MG63 (cell line): ENCODE data around the gene AQP11. TPM values are rescaled to one million over a fixed set of nuclear protein-coding genes. Genes with fewer than 3 reads are reported as not detected.
"Not testable (repeated sequence)": the region's sequence is repeated elsewhere in the genome, so short reads cannot be mapped to it uniquely, and the experiment has no call there.

ENCODE experiments used
- DNase-seq: peaks from one replicate; pipeline ENCODE4 v3.0.0-alpha.2; 2020
- H3K27me3 ChIP-seq: fragments of 250-450 bp; sonication (Bioruptor Pico); 2 replicates; pipeline ENCODE4 v1.5.1; 2020; ENCODE audit warnings: mild to moderate bottlenecking, moderate library complexity
- H3K36me3 ChIP-seq: fragments of 250-450 bp; sonication (Bioruptor Pico); 2 replicates; pipeline ENCODE4 v1.5.1; 2020; ENCODE audit warnings: mild to moderate bottlenecking, moderate library complexity
- H3K4me3 ChIP-seq: fragments of 250-450 bp; sonication (Bioruptor Pico); 2 replicates; pipeline ENCODE4 v1.5.1; 2020; ENCODE audit warnings: mild to moderate bottlenecking, moderate library complexity
- H3K9me3 ChIP-seq: fragments of 250-450 bp; sonication (Bioruptor Pico); 2 replicates; pipeline ENCODE4 v1.5.1; 2020; ENCODE audit warnings: mild to moderate bottlenecking, moderate library complexity
- total RNA-seq: library from RNA; depleted of rRNA; stranded (reverse); fragments of >200 nt; shearing (Covaris generic); gene quantifications from 2 replicates; pipeline ENCODE4 v1.2.3, GENCODE V29; 2014; ENCODE audit warnings: low replicate concordance; rRNA removed

Gene AQP11, protein sequence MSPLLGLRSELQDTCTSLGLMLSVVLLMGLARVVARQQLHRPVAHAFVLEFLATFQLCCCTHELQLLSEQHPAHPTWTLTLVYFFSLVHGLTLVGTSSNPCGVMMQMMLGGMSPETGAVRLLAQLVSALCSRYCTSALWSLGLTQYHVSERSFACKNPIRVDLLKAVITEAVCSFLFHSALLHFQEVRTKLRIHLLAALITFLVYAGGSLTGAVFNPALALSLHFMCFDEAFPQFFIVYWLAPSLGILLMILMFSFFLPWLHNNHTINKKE
- not detected in 2 replicates for total RNA-seq

DNA sequence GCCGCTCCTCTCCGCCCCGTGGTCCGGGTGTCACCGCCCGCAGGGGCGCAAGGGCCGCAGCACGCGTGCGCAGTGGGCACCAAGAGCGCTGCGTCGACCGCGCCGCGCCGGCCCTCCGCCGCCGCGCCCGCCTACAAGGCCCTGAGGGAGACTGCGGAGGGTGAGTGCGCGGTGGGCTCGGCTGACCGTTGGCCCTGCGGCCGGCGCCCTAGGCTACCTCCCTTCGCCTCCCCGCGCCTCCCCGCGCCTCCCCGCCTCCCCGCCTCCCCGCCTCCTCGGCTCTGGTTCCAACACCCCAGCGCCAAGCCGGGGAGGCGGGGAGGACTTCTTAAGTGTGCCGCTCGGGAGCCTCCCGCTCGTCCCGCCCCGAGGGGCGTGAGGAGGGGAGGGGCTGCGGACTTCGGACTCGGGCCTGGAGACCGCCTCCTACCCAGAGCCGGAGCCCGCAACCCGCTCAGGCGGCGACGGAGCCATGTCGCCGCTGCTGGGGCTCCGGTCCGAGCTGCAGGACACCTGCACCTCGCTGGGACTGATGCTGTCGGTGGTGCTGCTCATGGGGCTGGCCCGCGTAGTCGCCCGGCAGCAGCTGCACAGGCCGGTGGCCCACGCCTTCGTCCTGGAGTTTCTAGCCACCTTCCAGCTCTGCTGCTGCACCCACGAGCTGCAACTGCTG is at the start of gene AQP11:
AQP11 (plus strand) TSS at position 433 of the 673 bp plus-strand sequence; CDS start at position 473, 40 bp downstream.
- no peaks in the 10 kb centered on the region for H3K36me3 ChIP-seq
- peak within 1 kb of the TSS; percentile 57 for H3K4me3 ChIP-seq
- H3K27me3 ChIP-seq: no peaks in the 10 kb centered on the region
- no peaks in the 10 kb centered on the region for H3K9me3 ChIP-seq
- peak; percentile 80 for DNase-seq

DNA sequence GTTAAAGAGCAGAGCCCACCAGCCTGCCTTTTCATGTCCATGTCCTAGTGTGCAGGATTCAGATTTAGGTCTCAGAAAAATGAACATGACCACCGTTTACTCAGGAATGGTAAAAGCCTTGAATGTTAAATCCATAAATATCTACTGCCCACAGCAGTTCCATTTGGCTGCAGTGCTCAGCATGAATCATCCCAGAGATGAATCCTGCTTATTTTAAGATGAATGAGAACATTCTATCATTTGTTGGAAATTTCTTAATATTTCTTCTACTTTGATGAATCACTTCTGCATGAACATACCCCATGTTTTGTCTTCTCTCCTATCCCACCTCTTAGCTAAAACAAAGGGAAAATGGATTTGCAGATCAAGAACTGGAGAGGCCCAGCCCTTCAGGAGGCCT is 47.5 kb upstream of the AQP11 start:
- no peaks in the 10 kb centered on the region for H3K36me3 ChIP-seq
- no peaks in the 10 kb centered on the region for H3K9me3 ChIP-seq
- peak; percentile 58 for DNase-seq
- H3K27me3 ChIP-seq: no peaks in the 10 kb centered on the region
- H3K4me3 ChIP-seq: no peak overlapping the region

DNA sequence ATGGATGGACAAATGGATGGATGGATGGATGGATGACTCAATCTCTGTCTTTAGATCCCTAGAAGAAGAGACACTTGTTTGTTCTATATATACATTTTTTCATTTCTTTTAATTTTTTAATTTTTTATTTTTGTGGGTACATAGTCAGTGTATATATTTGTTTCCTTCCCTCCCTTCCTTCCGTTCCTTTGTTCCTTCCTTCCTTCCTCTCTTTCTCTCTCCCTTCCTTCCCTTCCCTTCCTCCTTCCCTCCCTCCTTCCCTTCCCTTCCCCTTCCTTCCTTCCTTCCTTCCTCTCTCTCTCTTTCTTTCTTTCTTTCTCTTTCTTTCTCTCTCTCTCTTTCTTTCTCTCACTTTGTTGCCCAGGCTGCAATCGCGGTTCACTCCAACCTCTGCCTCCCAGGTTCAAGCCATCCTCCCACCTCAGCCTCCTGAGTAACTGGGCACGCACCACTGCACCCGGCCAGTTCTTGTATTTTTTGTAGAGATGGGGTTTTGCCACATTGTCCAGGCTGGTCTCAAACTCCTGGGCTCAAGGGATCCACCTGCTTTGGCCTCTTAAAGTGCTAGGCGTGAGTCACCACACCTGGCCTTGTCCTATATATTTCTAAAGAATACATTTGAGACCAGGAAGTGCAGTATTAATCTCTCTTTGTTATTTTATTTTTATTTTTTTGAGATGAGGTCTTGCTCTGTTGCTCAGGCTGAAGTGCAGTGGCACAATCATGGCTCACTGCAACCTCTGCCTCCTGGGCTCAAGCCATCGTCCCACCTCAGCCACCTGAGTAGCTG is 42.5 kb upstream of the AQP11 start:
- no peaks in the 10 kb centered on the region for H3K27me3 ChIP-seq
- H3K36me3 ChIP-seq: no peaks in the 10 kb centered on the region
- peaks cover 5% of the 10 kb centered on the region for H3K9me3 ChIP-seq
- DNase-seq: no peak
- no peak overlapping the region for H3K4me3 ChIP-seq

DNA sequence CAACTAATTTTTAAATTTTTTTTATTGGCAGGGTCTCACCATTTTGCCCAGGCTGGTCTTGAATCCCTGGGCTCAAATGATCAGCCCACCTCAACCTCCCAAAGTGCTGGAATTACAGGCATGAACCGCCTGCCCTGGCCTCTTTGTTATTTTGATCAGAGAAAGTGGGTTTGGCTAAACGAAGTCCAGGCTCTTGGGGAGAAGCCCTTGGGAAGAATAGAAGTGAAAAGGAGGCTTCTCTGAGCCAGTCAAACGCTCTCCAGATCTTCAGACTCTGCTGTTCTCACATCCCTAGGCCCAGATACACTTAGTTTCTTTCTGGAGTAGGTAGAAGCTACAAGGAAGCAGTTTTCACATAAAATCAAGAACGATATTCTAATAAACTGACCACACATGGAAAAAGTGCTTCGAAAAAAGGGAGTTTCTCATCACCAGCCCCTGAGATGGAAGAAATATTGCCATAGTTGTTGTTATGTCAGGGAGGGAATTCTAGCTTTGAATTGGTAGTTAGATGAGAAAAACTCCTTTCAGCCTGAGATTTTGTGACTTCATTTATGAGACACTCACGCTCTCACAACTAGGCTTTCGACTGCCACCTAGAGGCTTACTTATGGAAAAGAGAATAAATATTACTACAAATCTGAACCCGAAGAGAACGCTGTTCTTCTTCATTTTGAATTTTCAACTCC is 41.7 kb upstream of the AQP11 start:
- DNase-seq: no peak
- Histone ChIP-seq H3K9me3 (peaks cover 5% of the 10 kb centered on the region), H3K27me3 (no peaks in the 10 kb centered on the region), H3K36me3 (no peaks in the 10 kb centered on the region), H3K4me3 (no peak overlapping the region)

DNA sequence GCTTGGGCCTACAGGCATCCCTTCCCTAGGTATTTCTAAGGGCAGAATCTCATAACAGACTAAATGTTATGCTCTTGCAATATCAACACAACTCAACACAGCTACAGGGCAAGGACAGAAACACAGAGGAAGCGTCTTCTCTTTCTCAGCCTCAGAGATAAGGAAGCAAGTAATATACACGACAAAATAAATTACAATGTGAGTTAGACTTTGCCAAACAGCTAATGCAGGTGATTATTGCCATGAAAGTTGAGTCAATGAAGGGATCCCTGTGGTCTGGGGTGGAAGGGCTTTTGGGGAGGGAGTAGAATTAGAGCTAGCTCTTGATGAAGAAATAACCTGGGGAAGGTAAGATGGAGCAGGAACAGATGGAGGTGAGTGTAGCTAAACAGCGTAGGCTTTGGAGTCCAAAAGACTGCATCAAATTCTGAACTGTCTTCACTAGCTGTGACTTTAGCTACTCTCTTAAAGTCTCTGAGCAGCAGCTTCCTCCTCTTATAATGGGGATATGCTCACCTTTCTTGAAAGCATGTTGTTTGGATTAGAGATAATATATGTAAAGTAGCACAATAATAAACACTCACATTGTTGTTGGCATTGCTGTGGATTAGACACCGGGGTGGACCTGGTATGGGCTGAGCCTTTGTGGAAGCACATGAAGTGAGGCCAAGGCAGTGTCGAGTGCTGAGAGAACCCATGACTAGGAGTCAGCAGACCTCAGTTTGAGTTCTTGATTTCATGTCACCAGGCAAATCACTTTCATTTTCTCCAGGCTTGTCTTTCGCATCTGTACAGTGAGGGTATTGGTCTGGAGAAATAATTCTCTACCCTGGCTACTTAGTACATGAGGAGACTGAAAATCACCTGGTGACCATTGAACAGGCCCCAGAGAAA is 41.0 kb upstream of the AQP11 start:
- Histone ChIP-seq H3K9me3 (peaks cover 5% of the 10 kb centered on the region), H3K36me3 (no peaks in the 10 kb centered on the region), H3K27me3 (no peaks in the 10 kb centered on the region), H3K4me3 (no peak overlapping the region)
- DNase-seq: no peak

DNA sequence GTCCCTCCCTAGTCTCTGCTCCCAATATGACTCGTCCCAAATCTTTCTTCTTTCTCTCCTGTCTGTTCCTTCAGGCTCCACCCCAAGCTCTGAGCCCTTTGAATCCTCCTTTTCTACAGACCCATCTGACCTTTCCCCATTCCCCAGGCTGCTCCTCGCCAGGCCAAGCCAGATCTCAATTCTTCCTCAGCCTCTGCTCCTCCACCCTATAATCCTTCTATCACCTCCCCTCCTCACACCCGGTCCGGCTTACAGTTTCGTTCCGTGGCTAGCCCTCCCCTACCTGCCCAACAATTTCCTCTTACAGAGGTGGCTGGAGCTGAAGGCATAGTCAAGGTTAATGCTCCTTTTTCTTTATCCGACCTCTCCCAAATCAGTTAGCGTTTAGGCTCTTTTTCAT is 38.3 kb upstream of the AQP11 start:
- DNase-seq, H3K4me3 ChIP-seq, H3K36me3 ChIP-seq, H3K27me3 ChIP-seq: not testable (repeated sequence)
- H3K9me3 ChIP-seq: peaks cover 16% of the 10 kb centered on the region

DNA sequence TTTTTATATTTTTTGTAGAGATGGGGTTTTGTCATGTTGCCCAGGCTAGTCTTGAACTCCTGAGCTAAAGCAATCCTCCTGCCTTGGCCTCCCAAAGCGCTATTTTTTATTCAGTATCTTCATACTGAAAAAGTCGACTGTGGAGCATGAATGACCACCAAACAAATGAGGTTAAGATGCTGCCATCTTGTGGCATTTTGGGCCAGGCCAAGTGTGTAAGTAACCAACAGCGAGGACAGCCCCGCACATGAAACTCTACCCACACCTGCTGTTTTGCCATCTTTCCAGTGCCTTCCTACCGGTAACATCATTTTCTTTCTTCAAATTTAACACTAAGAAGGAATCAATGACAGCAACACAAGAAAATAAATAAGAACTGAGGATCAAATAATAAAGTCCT is 32.2 kb upstream of the AQP11 start:
- no peak for DNase-seq
- Histone ChIP-seq H3K4me3 (no peak overlapping the region), H3K27me3 (no peaks in the 10 kb centered on the region)

DNA sequence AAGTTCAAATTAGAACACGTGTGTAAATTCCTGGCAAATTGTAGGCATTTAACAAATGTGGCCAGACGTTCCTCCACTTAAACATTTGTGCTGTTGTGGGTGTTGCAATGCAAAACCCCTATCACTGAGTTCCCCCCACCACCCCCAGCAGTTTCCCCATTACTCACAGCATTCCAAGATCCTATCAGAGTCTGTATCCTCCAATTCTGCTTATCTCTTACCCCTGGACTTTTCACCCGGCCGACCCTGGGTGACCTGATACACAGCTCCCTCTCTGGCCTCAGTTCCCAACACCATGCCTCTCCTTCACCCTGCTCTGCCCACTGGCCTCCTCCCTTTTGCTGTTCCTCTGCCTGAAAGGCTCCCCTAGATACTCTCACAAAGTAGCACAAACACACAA is 31.4 kb upstream of the AQP11 start:
- H3K36me3 ChIP-seq: no peaks in the 10 kb centered on the region
- DNase-seq: no peak
- no peaks in the 10 kb centered on the region for H3K27me3 ChIP-seq
- no peak overlapping the region for H3K4me3 ChIP-seq
- H3K9me3 ChIP-seq: peaks cover 20% of the 10 kb centered on the region

More for the DNA sequence above, 32.2 kb upstream of the AQP11 start:
- H3K36me3 ChIP-seq: no peaks in the 10 kb centered on the region
- peaks cover 13% of the 10 kb centered on the region for H3K9me3 ChIP-seq

DNA sequence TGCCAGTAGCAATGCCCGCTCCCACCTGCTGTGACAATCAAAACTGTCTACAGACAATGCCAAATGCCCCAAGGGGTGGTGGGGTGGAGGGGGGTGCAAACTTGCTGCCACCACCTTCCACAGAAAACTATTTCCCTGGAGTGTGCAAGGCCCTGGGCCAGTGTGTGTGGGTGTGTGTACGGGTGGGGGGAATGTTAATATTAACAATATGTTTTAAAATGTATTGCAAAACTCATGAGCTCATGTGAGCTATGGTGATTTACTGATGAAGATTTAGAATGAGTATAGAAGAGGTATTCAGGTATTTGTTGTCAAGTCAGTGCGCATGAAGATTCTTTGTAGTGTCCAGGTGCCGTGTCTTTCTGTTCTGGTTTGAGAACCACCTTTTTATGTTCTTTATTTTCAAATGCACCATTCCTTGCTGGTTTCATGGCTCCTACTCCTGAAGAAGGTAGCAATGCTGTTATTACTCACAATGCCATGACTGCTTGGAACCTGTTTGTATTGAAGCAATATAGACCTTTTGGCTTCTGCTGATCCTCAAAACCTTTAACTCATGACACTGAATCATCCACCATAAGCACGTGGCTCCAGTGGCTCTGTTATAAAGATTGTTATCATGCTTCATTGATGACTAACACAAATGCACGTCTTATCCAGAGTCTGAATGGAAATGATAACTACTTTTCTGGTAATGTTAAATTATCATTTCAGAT is 29.9 kb upstream of the AQP11 start:
- no peak overlapping the region for H3K4me3 ChIP-seq
- H3K27me3 ChIP-seq: no peaks in the 10 kb centered on the region
- H3K9me3 ChIP-seq: peaks cover 19% of the 10 kb centered on the region
- DNase-seq: peak; percentile 25
- no peaks in the 10 kb centered on the region for H3K36me3 ChIP-seq

DNA sequence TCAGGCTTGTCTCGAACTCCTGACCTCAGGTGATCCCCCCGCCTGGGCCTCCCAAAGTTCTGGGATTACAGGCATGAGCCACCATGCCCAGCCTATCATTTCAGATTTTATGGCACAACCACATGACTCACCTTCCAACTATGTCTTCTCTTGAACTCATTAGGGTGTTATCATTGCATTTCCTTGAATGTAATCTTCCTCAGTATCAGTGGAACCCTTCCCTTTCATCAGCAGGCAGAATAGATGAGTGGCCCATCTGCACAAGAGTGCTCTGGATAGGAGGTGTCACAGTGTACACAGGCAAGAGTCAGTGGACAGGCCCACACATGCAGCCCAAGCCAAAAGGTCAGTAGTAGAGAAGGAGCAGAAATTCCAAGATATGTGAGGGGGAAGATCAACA is 29.1 kb upstream of the AQP11 start:
- no peak for DNase-seq
- H3K36me3 ChIP-seq: no peaks in the 10 kb centered on the region
- no peak overlapping the region for H3K4me3 ChIP-seq
- H3K27me3 ChIP-seq: no peaks in the 10 kb centered on the region
- peaks cover 14% of the 10 kb centered on the region for H3K9me3 ChIP-seq

DNA sequence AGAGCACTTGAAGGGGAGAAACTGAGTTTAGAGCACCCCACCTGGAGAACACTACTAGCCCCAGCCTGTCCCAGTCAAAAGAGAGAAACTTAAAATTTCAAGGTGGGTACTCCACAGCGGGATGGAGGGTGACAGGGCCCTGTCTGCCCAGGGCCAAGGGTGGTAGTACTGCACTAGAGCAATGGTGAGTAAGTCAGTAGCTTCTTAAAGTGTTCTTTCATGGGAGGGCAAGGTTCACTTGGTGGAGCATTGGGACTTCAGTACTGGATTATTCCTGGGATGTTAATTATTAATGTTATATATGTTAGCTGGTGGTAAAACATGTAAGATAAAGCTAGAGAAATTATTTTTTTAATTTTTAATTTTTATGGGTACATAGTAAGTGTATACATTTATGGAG is 28.5 kb upstream of the AQP11 start:
- Histone ChIP-seq H3K36me3 (no peaks in the 10 kb centered on the region), H3K9me3 (peaks cover 12% of the 10 kb centered on the region), H3K4me3 (no peak overlapping the region), H3K27me3 (no peaks in the 10 kb centered on the region)
- DNase-seq: no peak

DNA sequence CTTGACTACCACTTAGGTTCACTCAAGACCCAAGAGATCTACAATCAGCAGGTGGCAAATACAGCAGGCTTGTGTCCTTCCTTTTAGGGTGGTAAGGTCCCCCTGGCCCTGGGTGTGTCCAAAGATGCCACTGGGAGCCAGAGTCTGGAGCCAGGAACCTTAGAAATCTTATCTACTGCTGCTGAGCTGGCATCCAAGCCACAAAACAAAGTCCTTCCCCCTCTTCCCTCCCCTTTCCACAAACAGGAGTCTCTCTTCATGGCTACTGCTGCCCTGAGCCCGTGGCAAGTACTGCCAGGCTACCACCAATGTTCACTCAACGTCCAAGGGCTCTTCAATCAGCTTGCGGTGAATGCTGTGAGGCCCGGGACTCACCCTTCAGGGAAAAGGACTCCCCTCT is 21.4 kb upstream of the AQP11 start:
- no peak overlapping the region for H3K4me3 ChIP-seq
- no peaks in the 10 kb centered on the region for H3K27me3 ChIP-seq
- no peak for DNase-seq
- peaks cover 2% of the 10 kb centered on the region for H3K9me3 ChIP-seq
- H3K36me3 ChIP-seq: no peaks in the 10 kb centered on the region; the same call in 1 of the 2 replicates

DNA sequence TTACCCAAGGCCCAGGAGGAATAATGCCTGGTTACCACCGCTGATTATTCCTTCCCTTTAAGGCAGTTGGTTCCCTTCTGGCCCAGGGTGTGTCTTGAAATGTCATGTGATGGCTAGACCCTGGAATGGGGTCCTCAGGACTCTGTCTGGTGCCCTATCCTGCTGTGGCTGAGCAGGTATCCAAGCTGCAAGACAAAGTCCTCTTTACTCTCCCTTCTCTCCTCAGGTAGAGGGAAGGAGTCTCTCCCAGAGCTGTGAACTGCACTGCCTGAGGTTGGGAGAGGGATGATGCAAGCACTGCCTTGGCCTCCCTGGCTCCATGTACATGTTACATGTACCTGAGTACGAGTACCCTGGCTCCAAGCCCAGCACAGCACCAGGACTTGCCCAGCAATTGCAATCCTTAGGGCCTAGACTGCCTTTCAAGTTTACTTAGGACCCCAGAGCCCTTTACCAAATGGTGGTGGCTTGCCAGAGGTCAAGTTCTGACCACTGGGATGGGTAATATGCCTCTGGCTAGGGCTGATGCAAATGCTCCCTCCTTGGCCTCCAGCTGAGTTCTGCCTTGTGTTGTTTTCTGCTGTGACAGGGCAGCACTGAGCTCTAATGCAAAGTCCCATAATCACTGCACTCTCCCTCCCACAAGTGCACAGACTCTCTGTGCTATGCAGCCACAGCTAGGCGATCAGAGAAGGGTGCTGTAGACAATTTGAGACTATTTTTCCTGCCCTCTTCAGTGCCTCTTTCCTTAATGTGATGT is 20.7 kb upstream of the AQP11 start:
- no peaks in the 10 kb centered on the region for H3K9me3 ChIP-seq
- DNase-seq: no peak
- H3K36me3 ChIP-seq: no peaks in the 10 kb centered on the region; the same call in 1 of the 2 replicates
- H3K4me3 ChIP-seq: no peak overlapping the region
- H3K27me3 ChIP-seq: no peaks in the 10 kb centered on the region

DNA sequence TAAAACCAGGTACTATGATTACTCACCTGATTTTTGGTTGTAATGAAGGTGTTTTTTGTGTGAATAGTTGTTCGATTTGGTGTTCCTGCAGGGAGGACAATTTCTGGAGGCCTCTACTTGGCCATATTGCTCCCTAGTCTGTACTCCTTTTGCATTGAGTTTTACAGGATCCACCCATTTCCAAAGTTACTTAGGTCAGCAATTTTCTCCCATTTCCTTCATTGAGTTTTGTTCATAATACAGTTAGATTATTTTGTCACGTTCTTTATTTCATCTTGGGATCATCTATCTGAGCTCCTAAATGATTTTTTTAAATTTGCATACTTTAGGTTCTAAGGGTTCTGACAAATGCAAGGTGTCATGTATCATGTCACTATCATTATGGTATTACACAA is 20.1 kb upstream of the AQP11 start:
- no peak overlapping the region for H3K4me3 ChIP-seq
- H3K9me3 ChIP-seq: no peaks in the 10 kb centered on the region
- H3K36me3 ChIP-seq: no peaks in the 10 kb centered on the region; the same call in 1 of the 2 replicates
- H3K27me3 ChIP-seq: no peaks in the 10 kb centered on the region
- no peak for DNase-seq

DNA sequence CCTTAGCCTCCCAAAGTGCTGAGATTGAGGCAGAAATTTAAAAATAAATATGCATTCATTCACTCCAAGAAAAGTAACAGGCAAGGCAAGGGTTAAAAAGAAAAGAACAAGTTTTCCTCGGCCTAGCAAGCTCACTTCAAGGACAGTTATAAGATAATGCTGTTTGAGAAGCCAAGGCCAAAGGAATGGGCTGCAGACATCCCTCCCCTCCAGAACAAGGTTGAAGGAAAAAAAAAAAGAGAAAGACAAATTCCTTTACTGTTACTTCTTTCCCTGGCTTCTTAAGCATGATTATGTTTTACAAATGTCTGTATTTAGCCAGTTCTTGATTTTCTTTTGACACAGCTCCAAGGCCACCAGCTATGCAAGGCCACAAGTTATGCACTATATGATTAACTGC is 18.9 kb upstream of the AQP11 start:
- not testable (repeated sequence) for H3K27me3 ChIP-seq, H3K9me3 ChIP-seq, DNase-seq, H3K4me3 ChIP-seq, H3K36me3 ChIP-seq
